Measurements from ENCODE around the gene RGS3.
A peak's percentile ranks its signal among the peaks of the same experiment; 100 is the strongest.

Gene RGS3

DNA sequence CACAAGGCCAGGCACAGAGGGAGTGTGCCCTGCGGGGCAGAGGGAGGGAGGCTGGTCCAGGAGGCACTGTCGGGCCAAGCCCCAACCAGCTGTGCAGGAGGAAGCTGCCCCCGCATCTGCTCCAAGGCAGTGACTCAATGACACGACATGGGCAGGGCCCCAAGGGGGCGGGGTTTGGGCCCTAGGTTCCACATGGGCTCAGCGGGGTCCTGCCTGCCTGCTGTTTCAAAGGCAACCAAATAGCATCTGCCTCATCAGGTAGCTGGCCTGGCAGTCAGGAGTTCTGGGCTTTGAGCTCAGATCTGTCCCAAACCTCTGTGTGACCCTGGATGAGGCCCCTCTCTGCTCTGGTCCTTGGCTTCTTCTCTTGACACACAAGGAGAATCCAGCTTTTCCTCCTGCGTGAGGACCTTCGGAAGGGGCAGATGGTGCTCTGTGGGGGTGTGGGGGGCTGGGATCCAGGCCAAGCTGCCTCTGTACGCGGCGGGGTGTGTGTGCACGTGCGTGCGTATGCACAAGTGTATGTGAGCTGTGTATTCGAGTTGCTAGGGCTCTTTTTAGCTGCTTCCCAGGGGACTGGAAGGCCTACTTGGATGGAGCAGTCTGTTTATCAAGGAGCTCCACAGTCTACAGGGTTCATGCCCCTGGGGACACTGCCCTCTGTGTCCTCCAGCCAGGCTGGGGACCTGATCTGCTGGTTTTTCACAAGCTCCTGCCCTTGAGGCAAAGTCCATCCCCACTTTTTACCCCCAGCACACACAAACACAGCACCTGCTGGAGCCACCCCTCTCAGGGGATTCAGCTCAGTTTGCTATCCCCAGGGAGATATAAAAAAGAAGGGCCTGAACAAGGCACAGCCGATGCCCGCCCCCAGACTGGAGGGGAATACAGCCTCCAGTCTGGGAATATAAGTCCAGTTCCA lies 138.9 kb downstream of the RGS3 start:
- TF ChIP-seq, protein P1, sequence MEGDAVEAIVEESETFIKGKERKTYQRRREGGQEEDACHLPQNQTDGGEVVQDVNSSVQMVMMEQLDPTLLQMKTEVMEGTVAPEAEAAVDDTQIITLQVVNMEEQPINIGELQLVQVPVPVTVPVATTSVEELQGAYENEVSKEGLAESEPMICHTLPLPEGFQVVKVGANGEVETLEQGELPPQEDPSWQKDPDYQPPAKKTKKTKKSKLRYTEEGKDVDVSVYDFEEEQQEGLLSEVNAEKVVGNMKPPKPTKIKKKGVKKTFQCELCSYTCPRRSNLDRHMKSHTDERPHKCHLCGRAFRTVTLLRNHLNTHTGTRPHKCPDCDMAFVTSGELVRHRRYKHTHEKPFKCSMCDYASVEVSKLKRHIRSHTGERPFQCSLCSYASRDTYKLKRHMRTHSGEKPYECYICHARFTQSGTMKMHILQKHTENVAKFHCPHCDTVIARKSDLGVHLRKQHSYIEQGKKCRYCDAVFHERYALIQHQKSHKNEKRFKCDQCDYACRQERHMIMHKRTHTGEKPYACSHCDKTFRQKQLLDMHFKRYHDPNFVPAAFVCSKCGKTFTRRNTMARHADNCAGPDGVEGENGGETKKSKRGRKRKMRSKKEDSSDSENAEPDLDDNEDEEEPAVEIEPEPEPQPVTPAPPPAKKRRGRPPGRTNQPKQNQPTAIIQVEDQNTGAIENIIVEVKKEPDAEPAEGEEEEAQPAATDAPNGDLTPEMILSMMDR (IDR thresholded peaks at IDR 0.05; ENCODE audit: control extremely low read depth, extremely low read depth, low read depth, missing control alignments) = no peak
- DNase-seq (ENCODE audit: extremely low spot score) = peak; percentile 83
- ChIA-PET CTCF (interaction anchor here (0.7 to 6.9 kb wide), 10 partner anchors 8 to 156 kb away, joined by 3 to 48 read pairs (median 6); no protein-coding TSS in a partner anchor), POLR2A (interaction anchor here (1.0 kb wide), 1 partner anchor 9 kb away, joined by 4 read pairs; no protein-coding TSS in a partner anchor)

DNA sequence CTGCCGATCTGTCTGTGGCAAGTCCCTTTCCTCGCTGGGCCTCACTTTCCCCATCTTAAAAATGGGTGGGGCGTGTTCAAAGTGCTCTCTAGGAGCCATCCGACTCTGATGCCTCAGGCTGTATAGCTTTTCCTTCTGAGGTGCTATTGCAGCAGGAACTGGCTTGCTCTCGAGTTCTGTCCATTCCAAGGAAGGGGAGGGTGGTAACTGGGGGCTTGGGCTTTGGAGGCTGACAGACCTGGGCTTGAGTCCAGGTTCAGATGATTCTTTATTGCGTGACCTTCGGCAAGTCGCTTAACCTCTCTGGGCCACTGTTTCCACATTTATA lies 139.5 kb downstream of the RGS3 start:
- CTCF ChIA-PET = interaction anchor here (1.0 to 6.9 kb wide), 9 partner anchors 8 to 157 kb away, joined by 3 to 48 read pairs (median 7); no protein-coding TSS in a partner anchor
- no peak for DNase-seq (ENCODE audit: extremely low spot score)
- TF ChIP-seq, protein P1 (IDR thresholded peaks at IDR 0.05; ENCODE audit: control extremely low read depth, extremely low read depth, low read depth, missing control alignments) = no peak

DNA sequence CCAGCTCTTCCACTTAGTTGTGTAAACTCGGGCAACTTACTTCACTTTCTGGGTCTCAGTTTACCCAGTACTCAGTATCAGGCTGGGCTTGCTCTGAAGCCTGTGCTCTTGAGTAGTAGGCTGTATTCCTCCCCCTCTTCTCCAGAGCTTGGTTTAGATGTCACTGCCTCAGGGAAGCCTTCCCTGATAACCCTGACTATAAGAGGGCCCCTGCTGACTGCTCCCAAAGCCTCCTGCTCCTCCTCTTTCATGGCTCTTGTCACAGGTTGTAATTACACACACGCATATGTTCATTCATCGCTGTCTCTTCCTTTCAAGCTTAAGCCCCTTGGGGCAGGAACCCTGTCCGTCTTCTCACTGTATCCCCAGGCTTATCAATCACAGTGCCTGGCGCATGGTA lies 140.2 kb downstream of the RGS3 start:
- ChIA-PET POLR2A (no interaction called here), CTCF (interaction anchor here (1.2 to 6.9 kb wide), 6 partner anchors 9 to 158 kb away, joined by 3 to 48 read pairs (median 16); no protein-coding TSS in a partner anchor)
- TF ChIP-seq, protein P1 (IDR thresholded peaks at IDR 0.05; ENCODE audit: control extremely low read depth, extremely low read depth, low read depth, missing control alignments) = no peak
- DNase-seq (ENCODE audit: extremely low spot score) = no peak

More for the DNA sequence above, 139.5 kb downstream of the RGS3 start:
- POLR2A ChIA-PET = interaction anchor here (1.0 kb wide), 1 partner anchor 9 kb away, joined by 4 read pairs; no protein-coding TSS in a partner anchor

DNA sequence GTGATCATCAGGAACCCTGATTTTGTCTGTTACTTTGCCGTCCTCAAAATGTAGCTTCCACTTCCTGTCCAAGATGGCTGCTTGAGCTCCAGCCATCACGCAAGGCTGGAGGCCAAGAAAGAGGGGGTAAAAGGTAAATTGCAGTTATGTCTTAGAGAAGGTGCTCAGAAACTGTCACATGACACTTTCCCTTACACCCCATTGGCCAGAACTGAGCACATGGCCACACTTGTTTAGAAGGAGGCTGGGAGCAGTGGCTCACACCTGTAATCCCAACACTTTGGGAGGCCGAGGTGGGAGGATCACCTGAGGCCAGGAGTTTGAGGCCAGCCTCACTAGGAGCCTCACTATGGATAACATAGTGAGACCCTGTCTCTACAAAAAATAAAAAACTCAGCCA lies 140.9 kb downstream of the RGS3 start:
- ChIA-PET POLR2A (no interaction called here), CTCF (interaction anchor here (1.8 to 6.9 kb wide), 3 partner anchors 13 to 158 kb away, joined by 7 to 48 read pairs (median 42); no protein-coding TSS in a partner anchor)
- TF ChIP-seq, protein P1 (IDR thresholded peaks at IDR 0.05; ENCODE audit: control extremely low read depth, extremely low read depth, low read depth, missing control alignments) = no peak
- no peak for DNase-seq (ENCODE audit: extremely low spot score)

DNA sequence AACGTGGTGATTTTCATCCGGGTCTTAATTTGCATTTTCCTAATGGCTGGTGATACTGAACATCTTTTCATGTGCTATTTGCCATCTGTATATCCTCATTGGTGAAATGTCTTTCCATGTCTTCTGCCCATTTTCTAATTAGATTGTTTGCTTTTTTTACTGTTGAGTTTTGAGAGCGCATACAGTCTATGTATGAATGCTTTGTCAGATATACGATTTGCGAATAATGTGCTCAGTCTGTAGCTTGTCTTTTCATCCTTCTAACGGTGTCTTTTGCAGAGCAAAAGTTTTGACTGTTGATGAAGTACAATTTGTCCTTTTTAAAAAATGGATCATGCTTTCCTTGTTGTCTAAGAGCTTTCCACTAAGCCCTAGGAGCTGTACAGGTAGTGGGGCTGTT lies 143.0 kb downstream of the RGS3 start:
- CTCF ChIA-PET = interaction anchor here (1.7 to 2.6 kb wide), 3 partner anchors 15 to 49 kb away, joined by 4 to 12 read pairs (median 11); no protein-coding TSS in a partner anchor
- no peak for DNase-seq (ENCODE audit: extremely low spot score)
- POLR2A ChIA-PET = no interaction called here
- TF ChIP-seq, protein P1 (IDR thresholded peaks at IDR 0.05; ENCODE audit: control extremely low read depth, extremely low read depth, low read depth, missing control alignments) = no peak

DNA sequence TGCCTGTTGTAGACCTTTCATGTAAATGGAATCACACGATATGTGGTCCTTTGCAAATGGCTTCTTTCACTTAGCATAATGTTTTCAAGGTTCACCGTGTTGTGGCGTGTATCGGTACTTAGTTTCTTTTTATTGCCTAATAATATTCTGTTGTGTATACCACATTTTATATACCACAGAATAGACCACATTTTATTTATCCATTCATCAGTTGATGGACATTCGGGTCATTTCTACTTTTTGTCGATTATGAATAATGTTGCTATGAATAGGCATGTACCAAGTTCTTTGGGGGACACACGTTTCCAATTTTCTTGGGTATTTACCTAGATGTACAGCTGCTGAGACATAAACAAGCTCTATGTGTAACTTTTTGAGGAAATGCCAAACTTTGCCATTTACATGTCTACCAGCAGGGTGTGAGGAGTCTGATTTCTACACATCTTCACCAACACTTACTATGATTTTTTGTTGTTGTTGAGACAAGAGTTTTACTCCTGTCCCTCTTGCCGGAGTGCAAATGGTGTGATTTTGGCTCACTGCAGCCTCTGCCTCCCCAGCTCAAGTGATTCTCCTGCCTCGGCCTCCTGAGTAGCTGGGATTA lies 144.7 kb downstream of the RGS3 start:
- no peak for DNase-seq (ENCODE audit: extremely low spot score)
- ChIA-PET CTCF (interaction anchor here (1.0 kb wide), 1 partner anchor 50 kb away, joined by 4 read pairs; no protein-coding TSS in a partner anchor), POLR2A (no interaction called here)
- TF ChIP-seq, protein P1 (IDR thresholded peaks at IDR 0.05; ENCODE audit: control extremely low read depth, extremely low read depth, low read depth, missing control alignments) = no peak

Measured in GM10248 (cell line).